Tibial nerve (tissue), 4 donors: ENCODE measurements around the gene BACH2. TPM values are rescaled to one million over a fixed set of nuclear protein-coding genes. Genes with fewer than 3 reads are reported as not detected.
"Not testable (repeated sequence)": the region's sequence is repeated elsewhere in the genome, so short reads cannot be mapped to it uniquely, and the experiment has no call there.

Source experiments
- DNase-seq, 2 donors: peaks; one replicate each; pipeline ENCODE4 v3.0.0-alpha.2; 2019; ENCODE audit warnings: low spot score in 2 of 2
- H3K27ac ChIP-seq, 4 donors: fragments of 200-600 bp; sonication (generic) in 3 of 4; one replicate each; pipeline ENCODE4 v1.5.1; 2017 to 2019; ENCODE audit warnings: mild to moderate bottlenecking in 1 of 4
- H3K27me3 ChIP-seq, 2 donors: fragments of 200-600 bp; sonication (generic) in 1 of 2; one replicate each; pipeline versions ENCODE4 v1.5.1 to v1.6.0; 2017 to 2019
- H3K36me3 ChIP-seq, 3 donors: fragments of 200-600 bp; sonication (generic); one replicate each; pipeline ENCODE4 v1.5.1; 2018 to 2019
- H3K4me1 ChIP-seq, 4 donors: fragments of 200-600 bp; sonication (generic) in 3 of 4; one replicate each; pipeline ENCODE4 v1.5.1; 2017 to 2019
- H3K4me3 ChIP-seq, 4 donors: fragments of 200-600 bp; sonication (generic) in 3 of 4; one replicate each; pipeline ENCODE4 v1.5.1; 2017 to 2019; ENCODE audit warnings: mild to moderate bottlenecking in 1 of 4, moderate library complexity in 1 of 4
- H3K9me3 ChIP-seq, 4 donors: fragments of 200-600 bp; sonication (generic) in 3 of 4; one replicate each; pipeline ENCODE4 v1.5.1; 2017 to 2019
- EP300 ChIP-seq, 2 donors: sonication (generic); formaldehyde crosslinking; IDR thresholded peaks; one replicate each; pipeline ENCODE4 v1.6.1; 2017; ENCODE audit warnings: antibody characterized with exemption in 2 of 2, mild to moderate bottlenecking in 1 of 2
- POLR2A ChIP-seq, 2 donors: fragments of 450-650 bp; IDR thresholded peaks; one replicate each; pipeline ENCODE4 v1.6.1; 2017; ENCODE audit warnings: antibody characterized with exemption in 2 of 2, mild to moderate bottlenecking in 2 of 2, moderate library complexity in 2 of 2
- WGBS, 2 donors: methylation state at CpG; one replicate each; pipeline ENCODE4 v1.1.5; 2018; 5-methylcytosine and 5-hydroxymethylcytosine counted together
- total RNA-seq, 4 donors: library from RNA; depleted of rRNA; stranded (reverse); fragments of >200 nt; gene quantifications; one replicate each; pipeline ENCODE4 v1.1.0, GENCODE V29; 2016
- TF ChIP-seq, protein P1 (sequence below), 5 experiments: fragments of 200-600 bp in 3 of 5; fragments of 450-650 bp in 2 of 5; sonication (generic) in 3 of 5; IDR thresholded peaks; one replicate each; pipeline ENCODE4 v1.5.1; 2016 to 2019; ENCODE audit warnings: antibody characterized with exemption in 5 of 5, mild to moderate bottlenecking in 3 of 5, moderate library complexity in 2 of 5

Gene BACH2
- total RNA-seq, 4 donors from 2014 or later = 4.4 to 11.1 (median 8.4) TPM

GRCh38 chr6:90039911-90040310, 256.7 kb downstream of the BACH2 start:
- Histone ChIP-seq H3K9me3 (no peaks in the 10 kb centered on the region), H3K27me3 (no peaks in the 10 kb centered on the region), H3K36me3 (no peaks in the 10 kb centered on the region), H3K27ac (no peak overlapping the region), H3K4me1 (peaks cover 0 to 14% (median 2%) of the 10 kb centered on the region in 4 donors), H3K4me3 (no peak overlapping the region)
- WGBS, 2 donors = 21 to 36% methylated on average over 2 of the region's 2 CpGs
- DNase-seq = no peak
- TF ChIP-seq, protein P1, sequence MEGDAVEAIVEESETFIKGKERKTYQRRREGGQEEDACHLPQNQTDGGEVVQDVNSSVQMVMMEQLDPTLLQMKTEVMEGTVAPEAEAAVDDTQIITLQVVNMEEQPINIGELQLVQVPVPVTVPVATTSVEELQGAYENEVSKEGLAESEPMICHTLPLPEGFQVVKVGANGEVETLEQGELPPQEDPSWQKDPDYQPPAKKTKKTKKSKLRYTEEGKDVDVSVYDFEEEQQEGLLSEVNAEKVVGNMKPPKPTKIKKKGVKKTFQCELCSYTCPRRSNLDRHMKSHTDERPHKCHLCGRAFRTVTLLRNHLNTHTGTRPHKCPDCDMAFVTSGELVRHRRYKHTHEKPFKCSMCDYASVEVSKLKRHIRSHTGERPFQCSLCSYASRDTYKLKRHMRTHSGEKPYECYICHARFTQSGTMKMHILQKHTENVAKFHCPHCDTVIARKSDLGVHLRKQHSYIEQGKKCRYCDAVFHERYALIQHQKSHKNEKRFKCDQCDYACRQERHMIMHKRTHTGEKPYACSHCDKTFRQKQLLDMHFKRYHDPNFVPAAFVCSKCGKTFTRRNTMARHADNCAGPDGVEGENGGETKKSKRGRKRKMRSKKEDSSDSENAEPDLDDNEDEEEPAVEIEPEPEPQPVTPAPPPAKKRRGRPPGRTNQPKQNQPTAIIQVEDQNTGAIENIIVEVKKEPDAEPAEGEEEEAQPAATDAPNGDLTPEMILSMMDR (IDR thresholded peaks at IDR 0.05) = no peak
- TF ChIP-seq EP300 (IDR thresholded peaks at IDR 0.05) (no peak), POLR2A (IDR thresholded peaks at IDR 0.05) (no peak)

- TF ChIP-seq POLR2A (IDR thresholded peaks at IDR 0.05) = no peak
- TF ChIP-seq, protein P1 (IDR thresholded peaks at IDR 0.05) = no peak
- TF ChIP-seq EP300 (IDR thresholded peaks at IDR 0.05) = no peak
- peaks cover 0 to 14% (median 2%) of the 10 kb centered on the region in 4 donors for H3K4me1 ChIP-seq
Observed at GRCh38 chr6:90038961-90039653, 257.5 kb downstream of the BACH2 start.

GRCh38 chr6:90036963-90037362, 259.7 kb downstream of the BACH2 start:
- no peaks in the 10 kb centered on the region for H3K27me3 ChIP-seq
- no peaks in the 10 kb centered on the region for H3K36me3 ChIP-seq
- WGBS, 2 donors = 69 to 75% methylated on average over 3 of the region's 3 CpGs
- peaks cover 0 to 14% (median 2%) of the 10 kb centered on the region in 4 donors for H3K4me1 ChIP-seq
- H3K27ac ChIP-seq = no peak overlapping the region
- TF ChIP-seq POLR2A (IDR thresholded peaks at IDR 0.05) = no peak
- TF ChIP-seq, protein P1 (IDR thresholded peaks at IDR 0.05) = no peak
- TF ChIP-seq EP300 (IDR thresholded peaks at IDR 0.05) = no peak
- no peak overlapping the region for H3K4me3 ChIP-seq
- H3K9me3 ChIP-seq = no peaks in the 10 kb centered on the region
- no peak for DNase-seq

More at GRCh38 chr6:90038961-90039653, 257.5 kb downstream of the BACH2 start:
- no peaks in the 10 kb centered on the region for H3K36me3 ChIP-seq
- DNase-seq = no peak
- no peaks in the 10 kb centered on the region for H3K27me3 ChIP-seq
- 92 to 95% methylated on average over 18 of the region's 18 CpGs for WGBS, 2 donors
- no peak overlapping the region for H3K4me3 ChIP-seq
- H3K27ac ChIP-seq = no peak overlapping the region
- no peaks in the 10 kb centered on the region for H3K9me3 ChIP-seq

DNA sequence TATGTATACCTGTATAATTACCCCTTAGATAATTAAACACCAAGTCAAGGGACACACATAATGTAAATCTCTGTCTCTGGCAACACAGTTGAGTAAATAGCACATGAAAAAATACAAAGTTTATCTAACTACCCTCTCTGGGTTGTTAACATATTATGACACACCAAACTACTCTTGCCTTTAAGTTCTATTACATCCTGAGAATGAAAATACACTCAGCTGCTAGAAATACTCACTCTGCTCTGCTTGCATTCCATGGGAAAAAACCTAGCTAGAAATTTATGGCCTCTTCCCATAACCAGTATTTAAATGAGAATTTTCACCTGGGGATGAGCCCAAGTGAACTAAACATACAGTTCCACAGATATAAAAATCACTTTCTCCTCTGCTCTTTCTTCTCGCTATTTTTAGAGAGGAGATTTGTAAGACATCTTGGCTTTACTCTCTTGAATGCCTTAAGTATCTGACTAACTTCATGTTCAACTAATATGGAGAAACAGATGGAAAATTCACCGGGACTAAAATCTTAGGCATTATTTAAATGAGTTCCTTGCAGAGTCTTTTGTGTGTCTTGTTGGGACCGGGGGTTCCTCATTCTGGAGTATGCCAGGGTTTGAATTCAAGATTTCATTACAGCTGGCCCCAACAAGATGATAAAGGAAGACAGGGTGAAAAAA, 261.5 kb downstream of the BACH2 start:
- Histone ChIP-seq H3K27ac (no peak overlapping the region), H3K4me3 (no peak overlapping the region), H3K27me3 (no peaks in the 10 kb centered on the region), H3K4me1 (peaks cover 0 to 4% (median 0%) of the 10 kb centered on the region in 4 donors), H3K36me3 (no peaks in the 10 kb centered on the region), H3K9me3 (no peaks in the 10 kb centered on the region)
- TF ChIP-seq, protein P1 (IDR thresholded peaks at IDR 0.05) = no peak
- TF ChIP-seq EP300 (IDR thresholded peaks at IDR 0.05) (no peak), POLR2A (IDR thresholded peaks at IDR 0.05) (no peak)
- no peak for DNase-seq
- WGBS, 2 donors = 72 to 74% methylated on average over 3 of the region's 3 CpGs

- TF ChIP-seq POLR2A (IDR thresholded peaks at IDR 0.05) (no peak), EP300 (IDR thresholded peaks at IDR 0.05) (no peak)
- TF ChIP-seq, protein P1 (IDR thresholded peaks at IDR 0.05) = no peak
- no peaks in the 10 kb centered on the region for H3K4me1 ChIP-seq
- no peak overlapping the region for H3K27ac ChIP-seq
- no peaks in the 10 kb centered on the region for H3K9me3 ChIP-seq
- 72 to 89% methylated on average over 3 of the region's 3 CpGs for WGBS, 2 donors
- no peak for DNase-seq
- H3K4me3 ChIP-seq = no peak overlapping the region
- no peaks in the 10 kb centered on the region for H3K36me3 ChIP-seq
- no peaks in the 10 kb centered on the region for H3K27me3 ChIP-seq
Observed at GRCh38 chr6:90033746-90034271, 262.8 kb downstream of the BACH2 start.

GRCh38 chr6:90032489-90033212, 264.0 kb downstream of the BACH2 start:
- H3K9me3 ChIP-seq, H3K36me3 ChIP-seq, H3K4me3 ChIP-seq, DNase-seq, H3K4me1 ChIP-seq, H3K27ac ChIP-seq, H3K27me3 ChIP-seq: not testable (repeated sequence)
- WGBS, 2 donors = 88 to 99% methylated on average over 5 of the region's 5 CpGs
